Body of pancreas (tissue), 4 donors: Measurements from ENCODE around the gene ERVFRD-1. TPM values are rescaled to one million over a fixed set of nuclear protein-coding genes. Genes with fewer than 3 reads are reported as not detected.

Experiments
- ATAC-seq: fragments of 150-250 bp; one replicate; pipeline ENCODE4 v1.9.1; 2016
- DNase-seq, 4 donors: peaks; one replicate each; pipeline ENCODE4 v3.0.0-alpha.2; 2019
- H3K27ac ChIP-seq, 4 donors: fragments of 200-600 bp; sonication (generic); 1 replicate in 3 of 4; 2 replicates in 1 of 4; pipeline versions ENCODE4 v1.5.1 to v1.6.1; 2016 to 2019; ENCODE audit warnings: mild to moderate bottlenecking in 1 of 4, mixed read lengths in 1 of 4, moderate library complexity in 1 of 4
- H3K27me3 ChIP-seq, 2 donors: fragments of 200-600 bp; sonication (generic); one replicate each; pipeline ENCODE4 v1.6.0; 2016; ENCODE audit warnings: mild to moderate bottlenecking in 1 of 2
- H3K36me3 ChIP-seq, 2 donors: fragments of 200-600 bp; sonication (generic); replicated peaks in 1 of 2; 2 replicates each; pipeline ENCODE4 v1.5.1; 2016; ENCODE audit warnings: low read depth in 2 of 2; ENCODE audit not compliant: insufficient read depth in 1 of 2
- H3K4me1 ChIP-seq: fragments of 200-600 bp; sonication (generic); one replicate; pipeline ENCODE4 v1.6.0; 2016
- H3K4me3 ChIP-seq, 2 donors: fragments of 200-600 bp; sonication (generic); 1 replicate in 1 of 2; 2 replicates in 1 of 2; pipeline ENCODE4 v1.5.1; 2016 to 2019
- H3K9me3 ChIP-seq, 3 donors: fragments of 200-600 bp; sonication (generic); 1 replicate in 2 of 3; 2 replicates in 1 of 3; pipeline ENCODE4 v1.5.1; 2016
- POLR2A ChIP-seq, 3 donors: fragments of 450-650 bp; IDR thresholded peaks; one replicate each; pipeline ENCODE4 v1.6.1; 2016; ENCODE audit warnings: antibody characterized with exemption in 3 of 3, mild to moderate bottlenecking in 2 of 3
- WGBS, 2 donors: methylation state at CpG; one replicate each; pipeline ENCODE4 v1.1.5; 2017; 5-methylcytosine and 5-hydroxymethylcytosine counted together
- intact Hi-C: fragments of 100-400 bp; cut with DNase I; formaldehyde crosslinking; loops from one replicate; pipeline ENCODE4 v1.15.1; 2023
- total RNA-seq, 2 donors: library from RNA; depleted of rRNA; stranded (reverse); fragments of >200 nt; gene quantifications; one replicate each; pipeline ENCODE4 v1.1.0, GENCODE V29; 2016
- TF ChIP-seq, protein P1 (sequence below), 7 experiments: fragments of 450-650 bp in 4 of 7; fragments of 200-600 bp in 3 of 7; sonication (generic) in 3 of 7; IDR thresholded peaks; one replicate each; pipeline ENCODE4 v1.5.1; 2016 to 2019; ENCODE audit warnings: antibody characterized with exemption in 7 of 7

Gene ERVFRD-1
- total RNA-seq, 2 donors from 2014 or later, result not detected

DNA sequence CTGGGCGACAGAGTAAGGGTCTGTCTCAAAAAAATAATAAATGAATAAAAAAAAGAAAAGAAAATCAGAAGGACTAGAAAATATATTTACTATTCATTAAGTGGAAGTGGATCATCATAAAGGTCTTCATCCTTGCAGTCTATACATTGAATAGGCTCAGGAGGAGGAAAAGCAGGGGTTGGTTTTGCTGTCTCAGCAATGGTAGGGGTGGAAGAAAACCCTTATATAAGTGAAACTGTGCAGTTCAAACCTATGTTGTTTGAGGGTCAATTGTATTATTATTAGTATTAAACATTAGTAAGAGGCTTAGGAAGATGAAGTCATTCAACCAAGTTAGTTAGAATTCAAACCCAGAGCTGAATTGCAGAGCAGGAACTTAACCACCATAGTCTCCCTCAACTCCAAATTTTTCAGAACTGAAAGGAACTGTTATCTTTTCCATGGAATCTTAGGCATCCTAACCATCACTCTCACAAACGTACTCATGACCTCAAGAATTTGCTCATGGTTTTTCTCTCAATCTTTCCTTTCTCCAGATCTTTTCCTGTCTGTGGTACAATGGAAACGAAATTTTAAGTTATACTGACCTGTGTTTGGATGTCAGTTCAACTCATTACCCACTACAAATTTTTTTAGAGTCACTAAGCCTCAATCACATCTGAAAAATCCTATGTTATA is 25.6 kb downstream of the ERVFRD-1 start:
- no peak overlapping the region for H3K4me3 ChIP-seq
- H3K9me3 ChIP-seq, result no peaks in the 10 kb centered on the region
- no peak for DNase-seq
- no peaks in the 10 kb centered on the region for H3K36me3 ChIP-seq
- H3K4me1 ChIP-seq, result no peaks in the 10 kb centered on the region
- ATAC-seq, result no peak
- WGBS, 2 donors, result 41 to 46% methylated on average over 3 of the region's 3 CpGs
- no peak overlapping the region for H3K27ac ChIP-seq
- TF ChIP-seq, protein P1, sequence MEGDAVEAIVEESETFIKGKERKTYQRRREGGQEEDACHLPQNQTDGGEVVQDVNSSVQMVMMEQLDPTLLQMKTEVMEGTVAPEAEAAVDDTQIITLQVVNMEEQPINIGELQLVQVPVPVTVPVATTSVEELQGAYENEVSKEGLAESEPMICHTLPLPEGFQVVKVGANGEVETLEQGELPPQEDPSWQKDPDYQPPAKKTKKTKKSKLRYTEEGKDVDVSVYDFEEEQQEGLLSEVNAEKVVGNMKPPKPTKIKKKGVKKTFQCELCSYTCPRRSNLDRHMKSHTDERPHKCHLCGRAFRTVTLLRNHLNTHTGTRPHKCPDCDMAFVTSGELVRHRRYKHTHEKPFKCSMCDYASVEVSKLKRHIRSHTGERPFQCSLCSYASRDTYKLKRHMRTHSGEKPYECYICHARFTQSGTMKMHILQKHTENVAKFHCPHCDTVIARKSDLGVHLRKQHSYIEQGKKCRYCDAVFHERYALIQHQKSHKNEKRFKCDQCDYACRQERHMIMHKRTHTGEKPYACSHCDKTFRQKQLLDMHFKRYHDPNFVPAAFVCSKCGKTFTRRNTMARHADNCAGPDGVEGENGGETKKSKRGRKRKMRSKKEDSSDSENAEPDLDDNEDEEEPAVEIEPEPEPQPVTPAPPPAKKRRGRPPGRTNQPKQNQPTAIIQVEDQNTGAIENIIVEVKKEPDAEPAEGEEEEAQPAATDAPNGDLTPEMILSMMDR (IDR thresholded peaks at IDR 0.05), result no peak
- TF ChIP-seq POLR2A (IDR thresholded peaks at IDR 0.05), result no peak
- no peaks in the 10 kb centered on the region for H3K27me3 ChIP-seq
- intact Hi-C loops, result no loop called here

DNA sequence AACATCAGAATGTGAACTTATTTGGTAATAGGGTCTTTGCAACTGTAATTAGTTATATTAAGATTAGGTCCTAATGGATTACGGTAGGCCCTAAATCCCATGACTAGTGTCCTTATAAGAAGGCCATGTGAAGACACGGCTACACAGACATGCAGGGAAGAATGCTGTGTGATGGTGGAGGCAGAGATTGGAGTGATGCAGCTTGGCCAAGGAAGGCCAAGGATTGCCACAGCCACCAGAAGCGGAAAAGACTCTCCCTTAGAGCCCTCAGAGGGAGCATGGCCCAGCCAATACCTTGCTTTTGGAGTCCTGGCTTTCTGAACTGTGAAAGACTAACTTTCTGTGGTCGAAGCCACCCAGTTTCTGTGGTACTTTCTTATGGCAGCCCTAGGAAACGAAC is 27.6 kb downstream of the ERVFRD-1 start:
- DNase-seq (no peak), ATAC-seq (no peak)
- WGBS, 2 donors, result 76 to 87% methylated on average over 5 of the region's 5 CpGs
- Histone ChIP-seq H3K27me3 (no peaks in the 10 kb centered on the region), H3K27ac (no peak overlapping the region), H3K4me3 (no peak overlapping the region), H3K36me3 (no peaks in the 10 kb centered on the region), H3K9me3 (no peaks in the 10 kb centered on the region), H3K4me1 (no peaks in the 10 kb centered on the region)
- TF ChIP-seq POLR2A (IDR thresholded peaks at IDR 0.05), result no peak
- TF ChIP-seq, protein P1 (IDR thresholded peaks at IDR 0.05), result no peak
- intact Hi-C loops, result no loop called here

GRCh38 chr6:11083491-11083890 is 28.0 kb downstream of the ERVFRD-1 start:
- Histone ChIP-seq H3K27me3 (no peaks in the 10 kb centered on the region), H3K4me1 (no peaks in the 10 kb centered on the region), H3K9me3 (no peaks in the 10 kb centered on the region), H3K27ac (no peak overlapping the region), H3K4me3 (no peak overlapping the region), H3K36me3 (no peaks in the 10 kb centered on the region)
- intact Hi-C loops, result no loop called here
- DNase-seq, result no peak
- 58 to 69% methylated on average over 4 of the region's 4 CpGs for WGBS, 2 donors
- ATAC-seq, result no peak
- TF ChIP-seq, protein P1 (IDR thresholded peaks at IDR 0.05), result no peak
- no peak for TF ChIP-seq POLR2A (IDR thresholded peaks at IDR 0.05)

GRCh38 chr6:11080296-11080695 is 31.2 kb downstream of the ERVFRD-1 start:
- TF ChIP-seq, protein P1 (IDR thresholded peaks at IDR 0.05), result no peak
- TF ChIP-seq POLR2A (IDR thresholded peaks at IDR 0.05), result no peak
- 48 to 63% methylated on average over 3 of the region's 3 CpGs for WGBS, 2 donors
- Histone ChIP-seq H3K27me3 (no peaks in the 10 kb centered on the region), H3K4me3 (no peak overlapping the region), H3K27ac (no peak overlapping the region), H3K4me1 (no peaks in the 10 kb centered on the region), H3K9me3 (no peaks in the 10 kb centered on the region), H3K36me3 (no peaks in the 10 kb centered on the region)
- DNase-seq (no peak), ATAC-seq (no peak)
- intact Hi-C loops, result no loop called here

- DNase-seq, result no peak
- intact Hi-C loops, result no loop called here
- H3K36me3 ChIP-seq, result no peaks in the 10 kb centered on the region
- no peaks in the 10 kb centered on the region for H3K9me3 ChIP-seq
- ATAC-seq, result no peak
- no peaks in the 10 kb centered on the region for H3K4me1 ChIP-seq
- H3K4me3 ChIP-seq, result no peak overlapping the region
- no peak overlapping the region for H3K27ac ChIP-seq
- TF ChIP-seq, protein P1 (IDR thresholded peaks at IDR 0.05), result no peak
- no peak for TF ChIP-seq POLR2A (IDR thresholded peaks at IDR 0.05)
- WGBS, 2 donors, result 55 to 62% methylated on average over 4 of the region's 4 CpGs
- H3K27me3 ChIP-seq, result no peaks in the 10 kb centered on the region
These were observed 33.3 kb downstream of the ERVFRD-1 start for GRCh38 chr6:11078266-11078665.
